Spinal cord (tissue), 10 donors: ENCODE data around the gene NOC4L. TPM values are rescaled to one million over a fixed set of nuclear protein-coding genes. Genes with fewer than 3 reads are reported as not detected.
A peak's percentile ranks its signal among the peaks of the same experiment; 100 is the strongest.

Source experiments
- DNase-seq, 6 donors: peaks; one replicate each; pipeline versions ENCODE4 v3.0.0 to v3.0.0-alpha.2; 2013 to 2015; ENCODE audit warnings: low spot score in 6 of 6, low read depth in 4 of 6
- H3K27ac ChIP-seq: one replicate; pipeline ENCODE4 v1.5.1; 2013; ENCODE audit warnings: low read depth, low read length, control low read depth
- H3K27me3 ChIP-seq: one replicate; pipeline ENCODE4 v1.6.1; 2013; ENCODE audit warnings: low read length; ENCODE audit not compliant: control insufficient read depth, insufficient read depth
- H3K36me3 ChIP-seq: one replicate; pipeline ENCODE4 v1.6.1; 2013; ENCODE audit warnings: low read length; ENCODE audit not compliant: control insufficient read depth, insufficient read depth
- H3K4me1 ChIP-seq: one replicate; pipeline ENCODE4 v1.6.1; 2013; ENCODE audit warnings: low read length; ENCODE audit not compliant: control insufficient read depth, insufficient read depth
- H3K4me3 ChIP-seq: one replicate; pipeline ENCODE4 v1.5.1; 2013; ENCODE audit warnings: low read depth, low read length, control low read depth
- H3K9me3 ChIP-seq: one replicate; pipeline ENCODE4 v1.6.1; 2013; ENCODE audit warnings: low read length; ENCODE audit not compliant: control insufficient read depth, insufficient read depth
- WGBS: methylation state at CpG from one replicate; pipeline ENCODE4 v1.1.5; 2013; ENCODE audit warnings: missing lambda C conversion rate; ENCODE audit not compliant: insufficient coverage; 5-methylcytosine and 5-hydroxymethylcytosine counted together
- polyA plus RNA-seq, 2 donors: library from polyadenylated mRNA; unstranded; fragments of 120-200 nt; gene quantifications; one replicate each; pipeline ENCODE4 v1.2.1, GENCODE V29; 2013; ENCODE audit not compliant: insufficient read length in 2 of 2
- total RNA-seq, 2 donors: library from RNA; depleted of rRNA in 1 of 2; stranded (reverse); fragments of 120-200 nt in 1 of 2; fragments of >200 nt in 1 of 2; gene quantifications; one replicate each; pipeline versions ENCODE4 v1.2.3 to v1.2.4, GENCODE V29; 2013 to 2014
- donor health status: healthy.

NOC4L gene
- total and polyA plus RNA-seq, 4 donors = 6.1 to 26.8 (median 16.3) TPM

GRCh38 chr12:132186857-132187620, 42.8 kb downstream of the NOC4L start:
- no peak overlapping the region for H3K4me3 ChIP-seq
- no peak for DNase-seq
- peaks cover 9% of the 10 kb centered on the region for H3K36me3 ChIP-seq
- WGBS = 84% methylated on average over 35 of the region's 39 CpGs
- peaks cover 35% of the 10 kb centered on the region for H3K4me1 ChIP-seq
- no peak overlapping the region for H3K27ac ChIP-seq
- peaks cover 2% of the 10 kb centered on the region for H3K9me3 ChIP-seq
- H3K27me3 ChIP-seq = peaks cover 2% of the 10 kb centered on the region

GRCh38 chr12:132187646-132188450, 43.6 kb downstream of the NOC4L start:
- H3K4me1 ChIP-seq = peaks cover 39% of the 10 kb centered on the region
- H3K27ac ChIP-seq = no peak overlapping the region
- no peak for DNase-seq
- peaks cover 2% of the 10 kb centered on the region for H3K27me3 ChIP-seq
- H3K9me3 ChIP-seq = peaks cover 2% of the 10 kb centered on the region
- 83% methylated on average over 35 of the region's 35 CpGs for WGBS
- no peak overlapping the region for H3K4me3 ChIP-seq
- H3K36me3 ChIP-seq = peaks cover 9% of the 10 kb centered on the region

GRCh38 chr12:132188451-132188901, 44.2 kb downstream of the NOC4L start:
- Histone ChIP-seq H3K9me3 (peaks cover 2% of the 10 kb centered on the region), H3K27ac (no peak overlapping the region), H3K36me3 (peaks cover 9% of the 10 kb centered on the region), H3K4me1 (peaks cover 39% of the 10 kb centered on the region), H3K27me3 (peaks cover 2% of the 10 kb centered on the region), H3K4me3 (no peak overlapping the region)
- DNase-seq = no peak
- 74% methylated on average over 21 of the region's 21 CpGs for WGBS

GRCh38 chr12:132188916-132189325, 44.7 kb downstream of the NOC4L start:
- WGBS = 14% methylated on average over 16 of the region's 20 CpGs
- peaks cover 2% of the 10 kb centered on the region for H3K27me3 ChIP-seq
- peaks cover 9% of the 10 kb centered on the region for H3K36me3 ChIP-seq
- H3K27ac ChIP-seq = no peak overlapping the region
- peaks cover 2% of the 10 kb centered on the region for H3K9me3 ChIP-seq
- DNase-seq = no peak
- peaks cover 39% of the 10 kb centered on the region for H3K4me1 ChIP-seq
- peak overlapping the region; percentile 45 for H3K4me3 ChIP-seq

- no peak overlapping the region for H3K27ac ChIP-seq
- peak overlapping the region; percentile 45 for H3K4me3 ChIP-seq
- H3K27me3 ChIP-seq = peaks cover 2% of the 10 kb centered on the region
These were observed 45.2 kb downstream of the NOC4L start for GRCh38 chr12:132189378-132190011.

GRCh38 chr12:132190012-132190755, 45.9 kb downstream of the NOC4L start:
- WGBS = 39% methylated on average over 53 of the region's 59 CpGs
- no peak for DNase-seq
- peaks cover 2% of the 10 kb centered on the region for H3K27me3 ChIP-seq
- no peaks in the 10 kb centered on the region for H3K9me3 ChIP-seq
- no peak overlapping the region for H3K27ac ChIP-seq
- H3K4me3 ChIP-seq = peak overlapping the region; percentile 45
- H3K4me1 ChIP-seq = peaks cover 39% of the 10 kb centered on the region
- peaks cover 9% of the 10 kb centered on the region for H3K36me3 ChIP-seq

More at GRCh38 chr12:132189378-132190011, 45.2 kb downstream of the NOC4L start:
- Histone ChIP-seq H3K36me3 (peaks cover 9% of the 10 kb centered on the region), H3K9me3 (no peaks in the 10 kb centered on the region), H3K4me1 (peaks cover 39% of the 10 kb centered on the region)
- peak in 4 of 6 donors; percentile 35 to 86 (median 59) for DNase-seq
- under 1% methylated on average over 68 of the region's 69 CpGs for WGBS

- Histone ChIP-seq H3K4me3 (no peak overlapping the region), H3K27ac (no peak overlapping the region), H3K9me3 (no peaks in the 10 kb centered on the region), H3K4me1 (peaks cover 39% of the 10 kb centered on the region), H3K36me3 (peaks cover 9% of the 10 kb centered on the region), H3K27me3 (peaks cover under 1% of the 10 kb centered on the region)
- DNase-seq = no peak
- 74% methylated on average over 22 of the region's 30 CpGs for WGBS
These were observed 46.7 kb downstream of the NOC4L start for GRCh38 chr12:132190834-132191500.

GRCh38 chr12:132191715-132192553, 47.7 kb downstream of the NOC4L start:
- Histone ChIP-seq H3K4me3 (no peak overlapping the region), H3K27ac (no peak overlapping the region), H3K36me3 (peaks cover 17% of the 10 kb centered on the region), H3K27me3 (no peaks in the 10 kb centered on the region), H3K9me3 (no peaks in the 10 kb centered on the region), H3K4me1 (peaks cover 39% of the 10 kb centered on the region)
- peak in 1 of 6 donors; percentile 63 for DNase-seq
- 66% methylated on average over 20 of the region's 31 CpGs for WGBS
